Liver (tissue), 9 donors: ENCODE data around the gene MITD1. TPM values are rescaled to one million over a fixed set of nuclear protein-coding genes. Genes with fewer than 3 reads are reported as not detected.

ENCODE experiments used
- DNase-seq: peaks from one replicate; pipeline ENCODE4 v3.0.0-alpha.2; 2017; ENCODE audit warnings: low spot score
- H3K27ac ChIP-seq, 2 donors: one replicate each; pipeline ENCODE4 v1.7.0; 2013; ENCODE audit warnings: inconsistent platforms in 2 of 2, low read length in 2 of 2, control low read depth in 1 of 2, low read depth in 1 of 2, mild to moderate bottlenecking in 1 of 2
- H3K27me3 ChIP-seq, 4 donors: one replicate each; pipeline versions ENCODE4 v1.6.1 to v1.7.0; 2013; ENCODE audit warnings: low read length in 3 of 4, inconsistent platforms in 1 of 4, mild to moderate bottlenecking in 1 of 4, moderate library complexity in 1 of 4; ENCODE audit not compliant: control insufficient read depth in 4 of 4, insufficient read depth in 4 of 4
- H3K36me3 ChIP-seq, 4 donors: one replicate each; pipeline versions ENCODE4 v1.6.1 to v1.7.0; 2013; ENCODE audit warnings: low read length in 3 of 4, mild to moderate bottlenecking in 3 of 4, low read depth in 1 of 4, moderate library complexity in 1 of 4; ENCODE audit not compliant: control insufficient read depth in 4 of 4, insufficient read depth in 3 of 4
- H3K4me1 ChIP-seq, 4 donors: one replicate each; pipeline versions ENCODE4 v1.6.1 to v1.7.0; 2013; ENCODE audit warnings: low read length in 3 of 4, mild to moderate bottlenecking in 3 of 4, moderate library complexity in 1 of 4; ENCODE audit not compliant: control insufficient read depth in 4 of 4, insufficient read depth in 4 of 4
- H3K4me3 ChIP-seq, 3 donors: one replicate each; pipeline versions ENCODE4 v1.6.1 to v1.7.0; 2013; ENCODE audit warnings: low read length in 3 of 3, control low read depth in 1 of 3, low read depth in 1 of 3, mild to moderate bottlenecking in 1 of 3
- H3K9ac ChIP-seq, 2 donors: one replicate each; pipeline ENCODE4 v1.7.0; 2013; ENCODE audit warnings: low read length in 2 of 2, mild to moderate bottlenecking in 2 of 2, moderate library complexity in 2 of 2, control low read depth in 1 of 2, low read depth in 1 of 2
- H3K9me3 ChIP-seq, 4 donors: one replicate each; pipeline versions ENCODE4 v1.6.1 to v1.7.0; 2013; ENCODE audit warnings: low read length in 3 of 4; ENCODE audit not compliant: control insufficient read depth in 4 of 4
- ATF3 ChIP-seq: IDR thresholded peaks from 2 replicates; pipeline ENCODE4 v1.6.1; 2016; ENCODE audit warnings: antibody characterized with exemption
- CTCF ChIP-seq: fragments of 150-350 bp; IDR thresholded peaks from 2 replicates; pipeline ENCODE4 v1.5.1; 2017; ENCODE audit warnings: improper control_type of control experiment, low read depth, low read length; ENCODE audit not compliant: missing input control
- EGR1 ChIP-seq, 2 donors: IDR thresholded peaks; 2 replicates each; pipeline ENCODE4 v1.6.1; 2016 to 2018; ENCODE audit warnings: antibody characterized with exemption in 2 of 2, low read depth in 2 of 2
- FOXA1 ChIP-seq: IDR thresholded peaks from 2 replicates; pipeline ENCODE4 v1.6.1; 2016; ENCODE audit warnings: antibody characterized with exemption
- FOXA2 ChIP-seq: IDR thresholded peaks from 2 replicates; pipeline ENCODE4 v1.6.1; 2016; ENCODE audit warnings: antibody characterized with exemption
- GABPA ChIP-seq, 2 donors: IDR thresholded peaks in 1 of 2; conservative IDR thresholded peaks in 1 of 2; 2 replicates each; pipeline ENCODE4 v1.6.1; 2016; ENCODE audit warnings: antibody characterized with exemption in 2 of 2, mild to moderate bottlenecking in 1 of 2, moderate library complexity in 1 of 2
- HNF4A ChIP-seq, 2 donors: conservative IDR thresholded peaks; 2 replicates each; pipeline ENCODE4 v1.6.1; 2016; ENCODE audit warnings: antibody characterized with exemption in 2 of 2, mild to moderate bottlenecking in 2 of 2
- HNF4G ChIP-seq: IDR thresholded peaks from 2 replicates; pipeline ENCODE4 v1.6.1; 2016; ENCODE audit warnings: antibody characterized with exemption
- JUND ChIP-seq, 2 donors: IDR thresholded peaks; 2 replicates each; pipeline ENCODE4 v1.6.1; 2016; ENCODE audit warnings: antibody characterized with exemption in 2 of 2
- MAX ChIP-seq: IDR thresholded peaks from 2 replicates; pipeline ENCODE4 v1.6.1; 2016; ENCODE audit warnings: antibody characterized with exemption
- NR2F2 ChIP-seq: IDR thresholded peaks from 2 replicates; pipeline ENCODE4 v1.6.1; 2016; ENCODE audit warnings: antibody characterized with exemption
- RAD21 ChIP-seq, 2 donors: IDR thresholded peaks; 2 replicates each; pipeline ENCODE4 v1.6.1; 2016; ENCODE audit warnings: antibody characterized with exemption in 2 of 2, mild to moderate bottlenecking in 2 of 2
- REST ChIP-seq: IDR thresholded peaks from 2 replicates; pipeline ENCODE4 v1.6.1; 2016; ENCODE audit warnings: antibody characterized with exemption, mild to moderate bottlenecking
- RXRA ChIP-seq, 2 donors: IDR thresholded peaks; 2 replicates each; pipeline ENCODE4 v1.6.1; 2017 to 2018; ENCODE audit warnings: antibody characterized with exemption in 2 of 2, mild to moderate bottlenecking in 1 of 2
- SP1 ChIP-seq: IDR thresholded peaks from 2 replicates; pipeline ENCODE4 v1.6.1; 2018; ENCODE audit warnings: antibody characterized with exemption, mild to moderate bottlenecking
- TAF1 ChIP-seq: conservative IDR thresholded peaks from 2 replicates; pipeline ENCODE4 v1.6.1; 2016; ENCODE audit warnings: antibody characterized with exemption, mild to moderate bottlenecking
- YY1 ChIP-seq: IDR thresholded peaks from 2 replicates; pipeline ENCODE4 v1.6.1; 2016; ENCODE audit warnings: antibody characterized with exemption, mild to moderate bottlenecking
- ZBTB33 ChIP-seq: IDR thresholded peaks from 2 replicates; pipeline ENCODE4 v1.6.1; 2016; ENCODE audit warnings: antibody characterized with exemption
- WGBS: extraction: QIAGEN DNeasy Blood & Tissue Kit; methylation state at CpG from one replicate; pipeline ENCODE4 v1.1.7; 2013; 5-methylcytosine and 5-hydroxymethylcytosine counted together
- polyA plus RNA-seq, 2 donors: library from polyadenylated mRNA; stranded (reverse) in 1 of 2; unstranded in 1 of 2; fragments of 200-250 nt in 1 of 2; fragments of >200 nt in 1 of 2; fragmentation: Nextera tagmentation in 1 of 2; extraction: Ambion mirVana in 1 of 2; gene quantifications; one replicate each; pipeline versions ENCODE4 v1.2.1 to v1.2.3, GENCODE V29; 2013 to 2015
- total RNA-seq, 2 donors: library from RNA; depleted of rRNA; stranded (reverse); fragments of >200 nt; gene quantifications; one replicate each; pipeline ENCODE4 v1.2.3, GENCODE V29; 2014
- donor health status: healthy.
- donor health status: healthy.
- donor health status: healthy.
- donor health status: healthy.
- donor health status: healthy.

MITD1 gene
- total and polyA plus RNA-seq, 4 donors, result 7.8 to 17.5 (median 13.0) TPM

GRCh38 chr2:99156891-99157290, 24.0 kb downstream of the MITD1 start:
- TF ChIP-seq RAD21 (IDR thresholded peaks at IDR 0.05) (no peak), JUND (IDR thresholded peaks at IDR 0.05) (no peak), NR2F2 (no peak)
- Histone ChIP-seq H3K27ac (no peak overlapping the region), H3K4me3 (no peak overlapping the region), H3K36me3 (peaks cover 0 to 13% (median 10%) of the 10 kb centered on the region in 4 donors), H3K9me3 (no peaks in the 10 kb centered on the region), H3K9ac (no peak overlapping the region), H3K4me1 (peaks cover 0 to 16% (median 12%) of the 10 kb centered on the region in 4 donors), H3K27me3 (no peaks in the 10 kb centered on the region)
- DNase-seq, result no peak
- 73% methylated on average over 1 of the region's 1 CpG for WGBS

GRCh38 chr2:99154643-99155536, 26.0 kb downstream of the MITD1 start, which contains the start of the genes LIPT1 and TSGA10:
TSS of gene LIPT1 (plus strand) at chr2:99154967. CDS start at chr2:99161958, 6,991 bp downstream.
TSS of gene TSGA10 (minus strand) at chr2:99154942. CDS start at chr2:99109439, 45,503 bp downstream.
- WGBS, result under 1% methylated on average over 70 of the region's 70 CpGs
- Histone ChIP-seq H3K9ac (peak within 1 kb of the TSS; percentile 76 to 99), H3K27ac (peak within 1 kb of the TSS; percentile 94 to 99), H3K4me3 (peak within 1 kb of the TSS; percentile 87 to 100 (median 91)), H3K9me3 (no peaks in the 10 kb centered on the region), H3K4me1 (peaks cover 0 to 16% (median 12%) of the 10 kb centered on the region in 4 donors), H3K36me3 (peaks cover 0 to 11% (median 7%) of the 10 kb centered on the region in 4 donors), H3K27me3 (no peaks in the 10 kb centered on the region)
- DNase-seq, result peak; percentile 88
- TF ChIP-seq GABPA (IDR thresholded peaks at IDR 0.05 in 1 of 2, conservative IDR thresholded peaks at IDR 0.05 in 1 of 2) (peak; percentile 84 to 96), REST (peak; percentile 77), HNF4A (conservative IDR thresholded peaks at IDR 0.05) (peak in 1 of 2 donors; percentile 15), FOXA2 (no peak), TAF1 (no peak), HNF4G (no peak), JUND (IDR thresholded peaks at IDR 0.05) (peak; percentile 56 to 67), SP1 (peak; percentile 67), YY1 (peak; percentile 42), ZBTB33 (peak; percentile 75), FOXA1 (peak; percentile 8), MAX (peak; percentile 86), CTCF (peak; percentile 3), RXRA (IDR thresholded peaks at IDR 0.05) (peak; percentile 45 to 59), RAD21 (IDR thresholded peaks at IDR 0.05) (peak in 1 of 2 donors; percentile 6), NR2F2 (peak; percentile 53), ATF3 (peak; percentile 28), EGR1 (IDR thresholded peaks at IDR 0.05; ENCODE audit: low read depth in 2 of 2) (peak; percentile 98)
